Stimulated activated CD8-positive, alpha-beta memory T cell treated with anti-CD3 and anti-CD28 coated beads, Interleukin-4, amount 100 ng/mL, for 24 hours (primary cell): ENCODE results near the gene PXT1.
A peak's percentile ranks its signal among the peaks of the same experiment; 100 is the strongest.
"Not testable (repeated sequence)": the region's sequence is repeated elsewhere in the genome, so short reads cannot be mapped to it uniquely, and the experiment has no call there.

Experiments
- DNase-seq: peaks from one replicate; pipeline ENCODE4 v3.0.0-alpha.2; 2020; ENCODE audit warnings: low read depth

The PXT1 gene

GRCh38 chr6:36368921-36369865 is 73.5 kb downstream of the PXT1 start:
- DNase-seq, result no peak

- no peak for DNase-seq
Observed at GRCh38 chr6:36368421-36368820, 74.2 kb downstream of the PXT1 start.

- DNase-seq, result no peak
Observed at GRCh38 chr6:36367743-36368142, 74.9 kb downstream of the PXT1 start.

GRCh38 chr6:36364669-36365479 is 77.8 kb downstream of the PXT1 start:
- no peak for DNase-seq

- not testable (repeated sequence) for DNase-seq
Observed at GRCh38 chr6:36364061-36364635, 78.5 kb downstream of the PXT1 start.

- DNase-seq, result not testable (repeated sequence)
Observed at GRCh38 chr6:36363371-36363752, 79.3 kb downstream of the PXT1 start.

- no peak for DNase-seq
Observed at GRCh38 chr6:36362551-36363370, 79.9 kb downstream of the PXT1 start.

GRCh38 chr6:36361071-36361470 is 81.6 kb downstream of the PXT1 start:
- no peak for DNase-seq

- peak; percentile 51 for DNase-seq
Observed at GRCh38 chr6:36360241-36361054, 82.2 kb downstream of the PXT1 start.

- DNase-seq, result no peak
Observed at GRCh38 chr6:36358226-36358915, 84.3 kb downstream of the PXT1 start.

GRCh38 chr6:36357872-36358225 is 84.8 kb downstream of the PXT1 start:
- DNase-seq, result no peak

GRCh38 chr6:36355819-36356218 is 86.8 kb downstream of the PXT1 start:
- no peak for DNase-seq

GRCh38 chr6:36353411-36353915 is 89.2 kb downstream of the PXT1 start:
- no peak for DNase-seq

- no peak for DNase-seq
Observed at GRCh38 chr6:36352477-36353157, 90.0 kb downstream of the PXT1 start.

GRCh38 chr6:36350681-36351571 is 91.7 kb downstream of the PXT1 start:
- DNase-seq, result no peak

- DNase-seq, result no peak
Observed at GRCh38 chr6:36350082-36350481, 92.6 kb downstream of the PXT1 start.

- DNase-seq, result no peak
Observed at GRCh38 chr6:36349240-36349639, 93.4 kb downstream of the PXT1 start.

GRCh38 chr6:36347621-36348020 is 95.0 kb downstream of the PXT1 start:
- DNase-seq, result no peak
